DND-41 (cell line): ENCODE measurements around the gene LPAR1.

Source experiments
- EZH2 ChIP-seq: IDR thresholded peaks from 3 replicates; pipeline ENCODE4 v1.6.1; 2012; ENCODE audit warnings: borderline replicate concordance, low read depth, mild to moderate bottlenecking, moderate library complexity, low read length, inconsistent platforms; ENCODE audit not compliant: severe bottlenecking
- TF ChIP-seq, protein P1 (sequence below): IDR thresholded peaks from 2 replicates; pipeline ENCODE4 v1.5.1; 2012; ENCODE audit warnings: borderline replicate concordance, low read length, moderate library complexity, mild to moderate bottlenecking; ENCODE audit not compliant: poor library complexity, severe bottlenecking; ENCODE audit errors: extremely low read depth

DNA sequence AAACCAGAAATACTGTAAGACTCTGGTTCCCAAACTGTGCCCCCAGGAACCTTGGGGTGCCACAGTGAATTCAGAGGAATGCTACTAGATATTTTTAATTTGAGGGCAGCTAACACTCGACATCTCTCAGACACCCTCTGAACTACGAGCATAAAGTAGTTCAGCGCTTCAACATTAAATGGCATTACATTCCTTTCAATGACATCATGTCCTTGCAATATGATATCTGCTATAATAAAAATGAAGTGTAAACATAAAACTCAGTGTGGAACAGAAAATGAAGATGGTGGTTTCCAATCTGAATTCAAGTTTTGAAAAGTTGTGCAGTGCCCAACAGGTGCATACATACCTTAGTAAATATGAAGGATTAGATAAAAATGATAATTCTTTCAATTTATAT, 116.1 kb downstream of the LPAR1 start:
- TF ChIP-seq, protein P1, sequence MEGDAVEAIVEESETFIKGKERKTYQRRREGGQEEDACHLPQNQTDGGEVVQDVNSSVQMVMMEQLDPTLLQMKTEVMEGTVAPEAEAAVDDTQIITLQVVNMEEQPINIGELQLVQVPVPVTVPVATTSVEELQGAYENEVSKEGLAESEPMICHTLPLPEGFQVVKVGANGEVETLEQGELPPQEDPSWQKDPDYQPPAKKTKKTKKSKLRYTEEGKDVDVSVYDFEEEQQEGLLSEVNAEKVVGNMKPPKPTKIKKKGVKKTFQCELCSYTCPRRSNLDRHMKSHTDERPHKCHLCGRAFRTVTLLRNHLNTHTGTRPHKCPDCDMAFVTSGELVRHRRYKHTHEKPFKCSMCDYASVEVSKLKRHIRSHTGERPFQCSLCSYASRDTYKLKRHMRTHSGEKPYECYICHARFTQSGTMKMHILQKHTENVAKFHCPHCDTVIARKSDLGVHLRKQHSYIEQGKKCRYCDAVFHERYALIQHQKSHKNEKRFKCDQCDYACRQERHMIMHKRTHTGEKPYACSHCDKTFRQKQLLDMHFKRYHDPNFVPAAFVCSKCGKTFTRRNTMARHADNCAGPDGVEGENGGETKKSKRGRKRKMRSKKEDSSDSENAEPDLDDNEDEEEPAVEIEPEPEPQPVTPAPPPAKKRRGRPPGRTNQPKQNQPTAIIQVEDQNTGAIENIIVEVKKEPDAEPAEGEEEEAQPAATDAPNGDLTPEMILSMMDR: no peak
- TF ChIP-seq EZH2: no peak
